H1 (cell line): ENCODE results near the gene TNFAIP8L3. TPM values are rescaled to one million over a fixed set of nuclear protein-coding genes. Genes with fewer than 3 reads are reported as not detected.

Experiments used
- ASH2L ChIP-seq: fragments of 200-600, 300-600 bp; sonication (generic); IDR thresholded peaks from one replicate; pipeline ENCODE4 v1.7.1; 2017; ENCODE audit warnings: low read length
- BACH1 ChIP-seq: IDR thresholded peaks from 2 replicates; pipeline ENCODE4 v1.6.1; 2012; ENCODE audit warnings: low read length, improper control_type of control experiment
- BRCA1 ChIP-seq: IDR thresholded peaks from 2 replicates; pipeline ENCODE4 v1.6.1; 2012; ENCODE audit warnings: low read depth, low read length, improper control_type of control experiment
- CHD1 ChIP-seq: IDR thresholded peaks from 2 replicates; pipeline ENCODE4 v1.6.1; 2012; ENCODE audit warnings: low read depth, low read length, improper control_type of control experiment
- E2F6 ChIP-seq: IDR thresholded peaks from 2 replicates; pipeline ENCODE4 v1.6.1; 2012; ENCODE audit warnings: inconsistent platforms
- KDM4A ChIP-seq: IDR thresholded peaks from one replicate; pipeline ENCODE4 v1.7.1; 2012; ENCODE audit warnings: low read depth, mild to moderate bottlenecking, moderate library complexity, low read length, inconsistent platforms; ENCODE audit not compliant: severe bottlenecking
- POLR2A ChIP-seq, 2 experiments: IDR thresholded peaks; 1 replicate in 1 of 2; 2 replicates in 1 of 2; pipeline ENCODE4 v1.6.1; 2011; ENCODE audit warnings: low read depth in 2 of 2, low read length in 2 of 2, mild to moderate bottlenecking in 2 of 2; ENCODE audit errors: control extremely low read depth in 1 of 2
- POU5F1 ChIP-seq: IDR thresholded peaks from 2 replicates; pipeline ENCODE4 v1.6.1; 2011; ENCODE audit warnings: low read depth, mild to moderate bottlenecking, low read length, moderate library complexity
- RAD21 ChIP-seq, 2 experiments: IDR thresholded peaks in 1 of 2; conservative IDR thresholded peaks in 1 of 2; 2 replicates each; pipeline ENCODE4 v1.6.1; 2011; ENCODE audit warnings: low read depth in 2 of 2, low read length in 2 of 2, improper control_type of control experiment in 1 of 2, inconsistent platforms in 1 of 2, mild to moderate bottlenecking in 1 of 2, moderate library complexity in 1 of 2
- SRF ChIP-seq: IDR thresholded peaks from 2 replicates; pipeline ENCODE4 v1.6.1; 2011; ENCODE audit warnings: mild to moderate bottlenecking, low read depth, low read length, moderate library complexity
- TAF7 ChIP-seq: optimal IDR thresholded peaks from 2 replicates; pipeline ENCODE3; 2011; ENCODE audit warnings: low read depth, mild to moderate bottlenecking, inconsistent platforms, low read length, moderate library complexity, borderline replicate concordance
- polyA plus RNA-seq, 7 experiments: library from polyadenylated mRNA; depleted of rRNA in 3 of 7; stranded (reverse) in 5 of 7; unstranded in 2 of 7; fragments of >200 nt in 5 of 7; fragments of 200-250 nt in 2 of 7; gene quantifications; 1 replicate in 5 of 7; 2 replicates in 1 of 7; 4 replicates in 1 of 7; pipeline versions ENCODE4 v1.2.1 to v1.2.3, GENCODE V29; 2011 to 2013; ENCODE audit warnings: missing spikeins in 2 of 7, mixed read lengths in 2 of 7
- total RNA-seq: library from RNA; stranded (reverse); fragmentation: NEBNext Ultra II Directional; extraction: Animal tissue kit (Norgen Biotek cat#: 25700); gene quantifications from 2 replicates; pipeline ENCODE4 v1.2.1, GENCODE V29; 2021

TNFAIP8L3 gene
- total and polyA plus RNA-seq, 2 of the 8 experiments (the other 6 are each of a cell fraction or from before 2014, with no cell fraction given) = 0.23 to 0.67 TPM

GRCh38 chr15:51069983-51070382, 24.7 kb downstream of the TNFAIP8L3 start (continued):
- no peak for TF ChIP-seq RAD21 (IDR thresholded peaks at IDR 0.05 in 1 of 2, conservative IDR thresholded peaks at IDR 0.05 in 1 of 2; ENCODE audit: low read depth in 2 of 2, low read length in 2 of 2)
- TF ChIP-seq POU5F1 = no peak
- no peak for TF ChIP-seq ASH2L
- no peak for TF ChIP-seq BACH1
- TF ChIP-seq POLR2A (IDR thresholded peaks at IDR 0.05; ENCODE audit: control extremely low read depth in 1 of 2, low read depth in 2 of 2, low read length in 2 of 2) = no peak
- no peak for TF ChIP-seq CHD1
- TF ChIP-seq SRF = no peak
- no peak for TF ChIP-seq BRCA1
- no peak for TF ChIP-seq E2F6
- no peak for TF ChIP-seq TAF7
- TF ChIP-seq KDM4A = no peak
